Epidermal melanocyte (primary cell): ENCODE measurements around the gene MST1.

ENCODE experiments used
- DNase-seq: peaks from one replicate; pipeline ENCODE4 v3.0.0; 2011; ENCODE audit warnings: low spot score; ENCODE audit not compliant: insufficient read length

MST1 gene

DNA sequence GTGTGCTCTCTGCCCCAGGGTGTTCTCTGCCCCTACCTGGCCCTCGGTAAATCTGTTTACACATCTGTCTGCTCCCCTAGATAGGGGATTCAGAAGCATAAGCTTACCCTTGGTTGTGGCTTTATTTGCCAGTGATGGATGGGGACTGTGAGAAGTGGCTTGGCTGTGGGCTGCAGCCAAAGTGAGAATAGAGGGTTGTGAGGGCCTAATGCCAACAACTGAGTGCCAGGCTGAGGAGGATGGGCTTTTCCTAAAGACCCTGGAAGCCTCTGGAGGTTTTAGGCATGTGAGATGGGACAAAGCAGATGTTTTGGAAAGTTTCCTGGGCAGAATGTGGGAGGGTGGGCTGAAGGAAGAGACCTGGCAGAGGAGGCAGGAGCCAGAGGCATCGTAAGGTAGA is 30.6 kb downstream of the MST1 start:
- DNase-seq, result no peak

GRCh38 chr3:49657208-49657915 is 31.9 kb downstream of the MST1 start:
- no peak for DNase-seq

DNA sequence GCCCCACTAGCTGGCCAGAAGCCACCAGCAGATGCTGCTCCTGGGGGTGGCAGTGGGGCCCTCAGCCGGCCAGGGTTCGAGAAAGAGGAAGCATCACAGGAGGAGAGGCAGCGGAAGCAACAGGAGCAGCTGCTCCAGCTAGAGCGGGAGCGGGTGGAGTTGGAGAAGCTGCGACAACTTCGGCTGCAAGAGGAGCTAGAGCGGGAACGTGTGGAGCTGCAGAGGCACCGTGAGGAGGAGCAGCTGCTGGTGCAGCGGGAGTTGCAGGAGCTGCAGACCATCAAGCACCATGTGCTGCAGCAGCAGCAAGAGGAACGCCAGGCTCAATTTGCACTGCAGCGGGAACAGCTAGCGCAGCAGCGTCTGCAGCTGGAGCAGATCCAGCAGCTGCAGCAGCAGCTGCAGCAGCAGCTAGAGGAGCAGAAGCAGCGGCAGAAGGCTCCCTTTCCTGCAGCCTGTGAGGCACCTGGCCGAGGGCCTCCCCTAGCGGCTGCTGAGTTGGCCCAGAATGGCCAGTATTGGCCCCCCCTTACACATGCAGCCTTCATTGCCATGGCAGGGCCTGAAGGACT is 32.6 kb downstream of the MST1 start:
- no peak for DNase-seq

DNA sequence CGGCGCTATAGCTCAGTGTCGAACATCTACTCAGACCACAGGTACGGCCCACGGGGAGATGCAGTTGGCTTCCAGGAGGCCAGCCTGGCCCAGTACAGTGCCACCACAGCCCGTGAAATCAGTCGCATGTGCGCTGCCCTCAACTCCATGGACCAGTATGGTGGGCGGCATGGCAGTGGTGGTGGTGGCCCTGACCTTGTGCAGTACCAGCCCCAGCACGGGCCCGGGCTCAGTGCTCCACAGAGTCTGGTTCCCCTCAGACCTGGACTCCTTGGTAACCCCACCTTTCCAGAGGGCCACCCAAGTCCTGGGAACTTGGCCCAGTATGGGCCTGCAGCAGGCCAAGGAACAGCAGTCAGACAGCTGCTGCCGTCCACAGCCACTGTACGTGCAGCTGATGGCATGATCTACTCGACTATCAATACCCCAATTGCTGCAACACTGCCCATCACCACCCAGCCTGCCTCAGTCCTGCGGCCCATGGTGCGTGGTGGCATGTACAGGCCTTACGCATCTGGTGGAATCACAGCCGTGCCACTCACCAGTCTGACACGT is 33.5 kb downstream of the MST1 start:
- DNase-seq, result no peak

- no peak for DNase-seq
These were observed 34.2 kb downstream of the MST1 start for GRCh38 chr3:49654955-49655556.

GRCh38 chr3:49654176-49654825 is 35.0 kb downstream of the MST1 start:
- DNase-seq, result no peak

DNA sequence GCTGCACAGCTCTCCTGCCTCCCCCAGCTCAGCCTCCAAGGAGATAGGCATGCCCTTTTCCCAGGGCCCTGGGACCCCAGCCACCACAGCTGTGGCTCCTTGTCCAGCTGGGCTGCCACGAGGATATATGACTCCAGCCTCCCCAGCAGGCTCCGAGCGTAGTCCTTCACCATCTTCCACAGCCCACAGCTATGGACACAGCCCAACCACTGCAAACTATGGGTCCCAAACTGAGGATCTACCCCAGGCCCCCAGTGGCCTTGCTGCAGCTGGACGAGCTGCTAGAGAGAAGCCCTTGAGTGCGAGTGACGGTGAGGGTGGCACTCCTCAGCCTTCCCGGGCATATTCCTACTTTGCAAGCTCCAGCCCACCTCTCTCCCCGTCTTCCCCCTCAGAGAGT is 35.7 kb downstream of the MST1 start:
- no peak for DNase-seq

- DNase-seq, result no peak
These were observed 36.3 kb downstream of the MST1 start for GRCh38 chr3:49652903-49653415.

DNA sequence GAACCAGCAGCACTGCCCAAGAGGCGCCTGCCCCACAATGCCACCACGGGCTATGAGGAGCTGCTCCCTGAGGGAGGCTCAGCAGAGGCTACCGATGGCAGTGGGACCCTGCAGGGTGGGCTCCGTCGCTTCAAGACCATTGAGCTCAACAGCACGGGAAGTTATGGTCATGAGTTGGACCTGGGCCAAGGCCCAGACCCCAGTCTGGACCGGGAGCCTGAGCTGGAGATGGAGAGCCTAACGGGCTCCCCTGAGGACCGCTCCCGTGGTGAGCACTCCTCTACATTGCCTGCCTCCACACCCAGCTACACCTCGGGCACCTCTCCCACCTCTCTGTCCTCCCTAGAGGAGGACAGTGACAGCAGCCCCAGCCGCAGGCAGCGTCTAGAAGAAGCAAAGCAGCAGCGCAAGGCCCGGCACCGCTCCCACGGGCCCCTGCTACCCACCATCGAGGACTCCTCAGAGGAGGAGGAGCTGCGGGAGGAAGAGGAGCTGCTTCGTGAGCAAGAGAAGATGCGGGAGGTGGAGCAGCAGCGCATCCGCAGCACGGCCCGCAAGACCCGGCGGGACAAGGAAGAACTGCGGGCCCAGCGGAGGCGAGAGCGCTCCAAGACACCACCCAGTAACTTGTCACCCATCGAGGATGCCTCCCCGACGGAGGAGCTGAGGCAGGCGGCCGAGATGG is 36.9 kb downstream of the MST1 start:
- no peak for DNase-seq

- no peak for DNase-seq
These were observed 38.6 kb downstream of the MST1 start for GRCh38 chr3:49650637-49651036.

GRCh38 chr3:49650177-49650576 is 39.1 kb downstream of the MST1 start:
- DNase-seq, result no peak

DNA sequence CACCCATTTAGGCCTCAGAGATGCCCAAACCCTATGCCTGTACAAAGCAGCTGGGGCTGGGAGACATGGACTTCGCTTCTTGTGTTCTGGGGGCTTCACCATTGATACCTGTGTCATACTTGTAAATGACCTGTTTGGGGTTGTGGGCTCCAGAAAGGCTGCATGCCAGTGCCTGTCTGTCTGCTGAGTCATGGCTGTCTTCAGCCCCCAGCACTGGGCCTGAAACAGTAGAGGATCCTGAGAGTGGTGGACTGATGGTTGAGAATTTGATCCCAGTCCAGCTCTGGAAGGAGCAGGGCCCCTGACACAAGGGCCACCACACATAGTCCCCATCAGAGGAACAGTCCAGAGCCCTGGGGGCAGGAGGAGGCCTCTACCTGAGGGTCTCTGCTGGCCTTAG is 39.7 kb downstream of the MST1 start:
- no peak for DNase-seq

DNA sequence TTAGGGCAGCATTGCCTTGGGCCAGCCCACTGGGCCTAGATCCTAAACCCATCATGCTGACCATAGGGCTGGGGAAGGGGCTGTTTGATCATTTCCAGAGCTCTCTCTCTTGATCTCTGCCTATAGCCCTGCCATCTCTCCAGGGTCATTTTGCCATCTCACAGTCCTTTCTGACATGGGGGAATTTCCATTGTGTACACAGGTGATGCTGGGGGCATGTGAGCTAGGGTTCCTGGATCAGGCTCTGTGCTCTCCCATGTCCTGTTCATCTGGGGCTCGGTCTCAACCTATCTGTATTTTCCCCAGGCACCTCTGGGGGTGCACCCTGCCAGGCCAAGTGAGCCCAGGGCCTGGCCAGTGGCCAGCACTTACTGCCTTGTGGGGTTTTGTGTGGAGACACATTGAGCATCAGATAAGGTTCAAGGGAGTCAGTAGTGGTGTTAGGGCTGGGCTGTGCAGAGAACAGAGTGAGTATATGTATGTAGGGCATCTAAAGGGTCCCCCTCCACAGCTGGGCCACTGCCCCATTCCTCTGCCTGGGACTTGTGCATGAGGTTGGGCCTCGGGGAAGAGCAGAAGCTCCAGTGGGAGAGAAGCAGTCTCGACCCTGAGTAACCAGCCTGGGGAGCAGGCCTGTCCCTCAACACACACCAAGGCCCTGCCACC is 40.8 kb downstream of the MST1 start:
- no peak for DNase-seq

- no peak for DNase-seq
These were observed 41.5 kb downstream of the MST1 start for GRCh38 chr3:49647741-49648140.

GRCh38 chr3:49646236-49646635 is 43.0 kb downstream of the MST1 start:
- DNase-seq, result no peak

DNA sequence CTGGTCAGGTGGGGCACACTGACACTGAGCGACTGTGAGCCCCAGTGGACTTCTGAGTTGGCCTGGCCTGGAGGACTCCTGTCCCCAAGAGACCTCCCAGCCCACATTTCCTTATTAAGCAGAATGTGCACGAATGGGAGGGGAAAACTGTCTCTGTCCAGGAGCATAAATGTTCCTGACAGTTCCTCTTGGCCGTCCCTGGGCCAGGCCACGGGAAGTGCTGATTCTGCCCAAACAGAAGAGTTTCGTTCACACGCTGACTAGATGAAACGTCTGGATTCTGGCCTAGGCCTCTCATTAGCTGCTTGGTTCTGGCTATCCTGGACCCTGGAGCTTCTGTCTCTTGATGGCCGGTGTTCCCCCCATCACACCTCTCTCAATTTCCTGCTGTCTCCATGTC is 44.6 kb downstream of the MST1 start:
- no peak for DNase-seq

DNA sequence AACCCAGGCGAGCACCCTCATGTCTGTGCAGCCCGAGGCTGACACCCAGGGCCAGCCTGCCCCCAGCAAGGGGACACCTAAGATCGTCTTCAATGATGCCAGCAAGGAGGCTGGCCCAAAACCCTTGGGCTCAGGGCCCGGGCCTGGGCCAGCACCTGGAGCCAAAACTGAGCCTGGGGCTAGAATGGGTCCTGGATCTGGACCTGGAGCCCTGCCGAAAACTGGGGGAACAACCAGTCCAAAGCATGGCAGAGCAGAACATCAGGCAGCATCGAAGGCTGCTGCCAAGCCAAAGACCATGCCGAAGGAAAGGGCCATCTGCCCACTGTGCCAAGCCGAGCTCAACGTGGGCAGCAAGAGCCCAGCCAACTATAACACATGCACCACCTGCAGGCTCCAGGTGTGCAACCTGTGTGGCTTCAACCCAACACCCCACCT is 46.5 kb downstream of the MST1 start:
- DNase-seq, result no peak

GRCh38 chr3:49641921-49642707 is 47.2 kb downstream of the MST1 start:
- DNase-seq, result no peak

GRCh38 chr3:49641292-49641691 is 48.0 kb downstream of the MST1 start:
- DNase-seq, result no peak

- no peak for DNase-seq
These were observed 49.7 kb downstream of the MST1 start for GRCh38 chr3:49639551-49639950.
